GM19035 (cell line): ENCODE measurements around the gene NUTM2B.
"Not testable (repeated sequence)": the region's sequence is repeated elsewhere in the genome, so short reads cannot be mapped to it uniquely, and the experiment has no call there.

ENCODE experiments used
- ATAC-seq: cut with Tn5 transposase; IDR thresholded peaks from one replicate; pipeline ENCODE4 v1.9.1; 2021; ENCODE audit not compliant: unreplicated experiment

Gene NUTM2B

DNA sequence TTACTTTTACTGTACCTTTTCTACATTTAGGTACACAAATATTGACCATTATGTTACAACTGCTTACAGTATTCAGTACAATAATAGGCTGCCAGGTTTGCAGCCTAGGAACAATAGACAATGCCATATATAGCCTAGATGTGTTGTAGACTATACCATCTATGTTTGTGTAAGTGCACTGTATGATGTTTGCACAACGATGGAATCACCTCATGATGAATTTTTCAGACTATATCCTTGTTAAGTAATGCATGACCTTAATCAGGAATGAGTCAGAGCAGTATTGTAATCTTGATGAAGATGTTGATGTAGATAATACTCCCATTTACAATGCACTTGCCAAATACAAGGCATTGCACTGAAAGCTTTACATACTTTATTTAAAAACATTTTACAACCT is 23.6 kb downstream of the NUTM2B start:
- not testable (repeated sequence) for ATAC-seq

DNA sequence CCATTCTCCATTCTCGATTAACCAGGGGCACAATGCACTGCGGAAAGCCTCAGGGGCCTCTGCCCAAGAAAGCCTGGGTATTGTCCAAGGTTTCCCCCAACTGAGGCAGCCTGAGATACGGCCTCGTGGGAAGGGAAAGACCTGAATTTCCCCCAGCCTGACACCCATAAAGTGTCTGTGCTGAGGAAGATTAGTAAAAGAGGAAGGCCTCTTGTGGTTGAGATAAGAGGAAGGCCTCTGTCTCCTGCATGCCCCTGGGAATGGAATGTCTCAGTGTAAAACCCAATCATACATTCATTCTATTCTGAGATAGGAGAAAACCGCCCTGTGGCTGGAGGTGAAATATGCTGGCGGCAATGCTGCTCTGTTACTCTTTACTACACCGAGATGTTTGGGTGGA is 41.8 kb downstream of the NUTM2B start:
- not testable (repeated sequence) for ATAC-seq

GRCh38 chr10:79748510-79748909 is 45.5 kb downstream of the NUTM2B start:
- ATAC-seq: not testable (repeated sequence)

DNA sequence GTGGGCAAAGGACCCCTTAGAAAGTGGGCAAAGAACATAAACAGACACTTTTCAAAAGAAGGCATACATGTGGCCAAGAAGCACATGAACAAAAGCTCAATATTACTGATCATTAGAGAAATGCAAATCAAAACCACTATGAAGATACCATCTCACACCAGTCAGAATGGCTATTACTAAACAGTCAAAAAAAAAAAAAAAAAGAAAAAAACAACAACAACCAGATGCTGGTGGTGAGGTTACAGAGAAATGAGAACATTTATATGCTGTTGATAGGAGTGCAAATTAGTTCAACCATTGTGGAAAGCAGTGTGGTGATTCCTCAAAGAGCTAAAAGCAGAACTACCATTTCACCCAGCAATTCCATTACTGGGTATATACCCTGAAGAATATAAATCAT is 50.6 kb downstream of the NUTM2B start:
- ATAC-seq: not testable (repeated sequence)

- not testable (repeated sequence) for ATAC-seq
Measured at GRCh38 chr10:79758297-79758993, 55.4 kb downstream of the NUTM2B start.
